Fibroblast of lung (primary cell): ENCODE data around the gene S100Z. TPM values are rescaled to one million over a fixed set of nuclear protein-coding genes. Genes with fewer than 3 reads are reported as not detected.
"Not testable (repeated sequence)": the region's sequence is repeated elsewhere in the genome, so short reads cannot be mapped to it uniquely, and the experiment has no call there.

Experiments
- DNase-seq, 2 donors: peaks; one replicate each; pipeline versions ENCODE4 v3.0.0 to v3.0.0-alpha.2; 2010; ENCODE audit warnings: low read depth in 2 of 2
- H2AFZ ChIP-seq: 2 replicates; pipeline ENCODE4 v1.5.1; 2012; ENCODE audit warnings: low read length, control low read depth, inconsistent platforms
- H3K27ac ChIP-seq: 2 replicates; pipeline ENCODE4 v1.5.1; 2011; ENCODE audit warnings: low read length, control low read depth; ENCODE audit not compliant: insufficient read depth
- H3K27me3 ChIP-seq: 2 replicates; pipeline ENCODE4 v1.5.1; 2011; ENCODE audit warnings: mild to moderate bottlenecking, low read length; ENCODE audit not compliant: control insufficient read depth, insufficient read depth
- H3K36me3 ChIP-seq: 2 replicates; pipeline ENCODE4 v1.5.1; 2011; ENCODE audit warnings: low read length; ENCODE audit not compliant: control insufficient read depth, insufficient read depth
- H3K4me1 ChIP-seq: 2 replicates; pipeline ENCODE4 v1.5.1; 2011; ENCODE audit warnings: low read length; ENCODE audit not compliant: control insufficient read depth, insufficient read depth; ENCODE audit errors: extremely low read depth
- H3K4me2 ChIP-seq: 2 replicates; pipeline ENCODE4 v1.5.1; 2011; ENCODE audit warnings: low read length, control low read depth; ENCODE audit not compliant: insufficient read depth; ENCODE audit errors: extremely low read depth
- H3K4me3 ChIP-seq, 4 experiments: fragments of 200-600 bp in 1 of 4; sonication (generic) in 1 of 4; replicated peaks in 1 of 4; 2 replicates each; pipeline ENCODE4 v1.5.1; 2011 to 2016; ENCODE audit warnings: low read length in 4 of 4, low read depth in 3 of 4, mild to moderate bottlenecking in 3 of 4, control low read depth in 2 of 4, inconsistent platforms in 1 of 4, mixed read lengths in 1 of 4; ENCODE audit not compliant: insufficient read depth in 1 of 4; ENCODE audit errors: control extremely low read depth in 1 of 4
- H3K79me2 ChIP-seq: 2 replicates; pipeline ENCODE4 v1.5.1; 2012; ENCODE audit warnings: mild to moderate bottlenecking, low read length, inconsistent platforms; ENCODE audit not compliant: control insufficient read depth, insufficient read depth
- H3K9ac ChIP-seq: 2 replicates; pipeline ENCODE4 v1.5.1; 2011; ENCODE audit warnings: mild to moderate bottlenecking, low read length, control low read depth; ENCODE audit not compliant: insufficient read depth
- H3K9me3 ChIP-seq: 2 replicates; pipeline ENCODE4 v1.5.1; 2012; ENCODE audit warnings: low read depth, low read length; ENCODE audit not compliant: control insufficient read depth, insufficient read depth
- H4K20me1 ChIP-seq: 2 replicates; pipeline ENCODE4 v1.5.1; 2011; ENCODE audit warnings: low read length; ENCODE audit not compliant: control insufficient read depth, insufficient read depth; ENCODE audit errors: extremely low read depth
- EZH2 ChIP-seq: IDR thresholded peaks from 2 replicates; pipeline ENCODE4 v1.5.1; 2012; ENCODE audit warnings: low read length, control low read depth, mild to moderate bottlenecking; ENCODE audit errors: missing control alignments
- polyA plus RNA-seq, 2 donors: library from polyadenylated mRNA; depleted of rRNA in 1 of 2; stranded (reverse) in 1 of 2; unstranded in 1 of 2; fragments of >200 nt; gene quantifications; 2 replicates each; pipeline ENCODE4 v1.2.1, GENCODE V29; 2011 to 2012; ENCODE audit warnings: missing spikeins in 1 of 2
- total RNA-seq: library from RNA; depleted of rRNA; stranded (reverse); fragments of >200 nt; gene quantifications from 2 replicates; pipeline ENCODE4 v1.2.1, GENCODE V29; 2014
- TF ChIP-seq, protein P1 (sequence below), 2 donors: IDR thresholded peaks in 1 of 2; conservative IDR thresholded peaks in 1 of 2; 1 replicate in 1 of 2; 2 replicates in 1 of 2; pipeline ENCODE4 v1.5.1; 2011 to 2012; ENCODE audit warnings: low read length in 2 of 2, control low read depth in 1 of 2, inconsistent platforms in 1 of 2, low read depth in 1 of 2, mild to moderate bottlenecking in 1 of 2

Gene S100Z
- total and polyA plus RNA-seq, 2 donors (not counting 1 experiment from before 2014, with no cell fraction given): not detected

DNA sequence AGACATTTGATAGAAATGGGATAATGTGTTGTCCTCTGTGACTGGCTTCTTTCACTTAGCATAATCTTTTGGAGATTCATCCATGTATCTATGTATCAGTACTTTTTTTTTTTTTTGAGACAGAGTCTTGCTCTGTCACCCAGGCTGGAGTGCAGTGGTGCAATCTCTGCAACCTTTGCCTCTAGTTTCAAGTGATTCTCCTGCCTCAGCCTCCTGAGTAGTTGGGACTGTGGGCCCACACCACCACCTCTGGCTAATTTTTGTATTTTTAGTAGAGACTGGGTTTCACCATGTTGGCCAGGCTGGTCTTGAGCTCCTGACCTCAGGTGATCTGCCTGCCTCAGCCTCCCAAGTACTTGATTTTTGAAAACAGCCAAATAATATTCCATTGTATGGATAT, 23.4 kb upstream of the S100Z start:
- not testable (repeated sequence) for H3K79me2 ChIP-seq, H3K36me3 ChIP-seq, H3K27ac ChIP-seq, H3K9me3 ChIP-seq, H4K20me1 ChIP-seq, H2AFZ ChIP-seq, H3K4me2 ChIP-seq, DNase-seq, H3K4me3 ChIP-seq, H3K4me1 ChIP-seq, H3K9ac ChIP-seq, H3K27me3 ChIP-seq

DNA sequence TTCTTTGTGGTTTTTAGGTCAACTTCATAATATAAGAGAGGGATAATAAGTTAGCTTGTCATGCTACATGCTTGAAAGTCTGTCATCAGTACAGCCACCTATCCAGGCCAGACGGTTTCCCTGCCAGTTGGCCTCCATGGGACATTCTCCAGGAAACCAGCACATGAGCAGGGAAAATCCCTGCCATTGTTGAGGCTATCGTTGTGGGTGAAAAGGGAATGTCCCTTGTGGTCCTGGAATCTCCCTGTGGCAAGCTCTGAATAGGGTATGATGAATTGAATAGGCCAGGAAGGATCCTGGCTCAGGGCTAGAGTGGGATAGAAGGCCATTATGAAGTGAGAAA, 18.7 kb upstream of the S100Z start:
- Histone ChIP-seq H3K9ac (no peak overlapping the region), H3K36me3 (peaks cover 1% of the 10 kb centered on the region), H2AFZ (no peak overlapping the region), H4K20me1 (no peaks in the 10 kb centered on the region), H3K4me2 (no peak overlapping the region), H3K27ac (no peak overlapping the region), H3K4me3 (no peak overlapping the region), H3K9me3 (no peaks in the 10 kb centered on the region), H3K27me3 (no peaks in the 10 kb centered on the region), H3K4me1 (no peaks in the 10 kb centered on the region), H3K79me2 (no peaks in the 10 kb centered on the region)
- peak in 1 of 2 donors; percentile 96 for DNase-seq
- TF ChIP-seq, protein P1, sequence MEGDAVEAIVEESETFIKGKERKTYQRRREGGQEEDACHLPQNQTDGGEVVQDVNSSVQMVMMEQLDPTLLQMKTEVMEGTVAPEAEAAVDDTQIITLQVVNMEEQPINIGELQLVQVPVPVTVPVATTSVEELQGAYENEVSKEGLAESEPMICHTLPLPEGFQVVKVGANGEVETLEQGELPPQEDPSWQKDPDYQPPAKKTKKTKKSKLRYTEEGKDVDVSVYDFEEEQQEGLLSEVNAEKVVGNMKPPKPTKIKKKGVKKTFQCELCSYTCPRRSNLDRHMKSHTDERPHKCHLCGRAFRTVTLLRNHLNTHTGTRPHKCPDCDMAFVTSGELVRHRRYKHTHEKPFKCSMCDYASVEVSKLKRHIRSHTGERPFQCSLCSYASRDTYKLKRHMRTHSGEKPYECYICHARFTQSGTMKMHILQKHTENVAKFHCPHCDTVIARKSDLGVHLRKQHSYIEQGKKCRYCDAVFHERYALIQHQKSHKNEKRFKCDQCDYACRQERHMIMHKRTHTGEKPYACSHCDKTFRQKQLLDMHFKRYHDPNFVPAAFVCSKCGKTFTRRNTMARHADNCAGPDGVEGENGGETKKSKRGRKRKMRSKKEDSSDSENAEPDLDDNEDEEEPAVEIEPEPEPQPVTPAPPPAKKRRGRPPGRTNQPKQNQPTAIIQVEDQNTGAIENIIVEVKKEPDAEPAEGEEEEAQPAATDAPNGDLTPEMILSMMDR (conservative IDR thresholded peaks at IDR 0.05 in 1 of 2, IDR thresholded peaks at IDR 0.05 in 1 of 2; ENCODE audit: low read depth in 1 of 2, low read length in 2 of 2): no peak
- no peak for TF ChIP-seq EZH2

DNA sequence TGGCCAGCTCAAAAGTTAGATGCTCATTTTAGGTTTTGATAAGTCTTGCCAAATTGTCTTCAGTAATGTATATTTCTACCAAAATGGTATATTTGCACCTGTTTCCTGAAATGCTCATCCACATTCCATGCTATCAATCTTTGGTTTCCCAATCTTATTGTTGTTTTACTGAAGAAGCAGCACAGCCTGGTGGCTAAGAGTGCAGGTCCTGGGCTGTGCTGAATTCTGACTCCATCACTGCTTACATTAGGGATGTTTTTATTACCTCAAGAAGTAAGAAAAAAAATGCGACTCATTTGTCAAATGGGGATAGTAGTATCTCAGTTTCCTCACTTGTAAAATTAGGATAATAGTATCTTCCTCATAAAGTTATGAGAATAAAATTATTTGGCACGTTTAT, 13.6 kb upstream of the S100Z start:
- DNase-seq: peak; percentile 25 to 39
- Histone ChIP-seq H3K4me3 (no peak overlapping the region), H3K9ac (no peak overlapping the region), H3K27ac (no peak overlapping the region), H3K36me3 (peaks cover 1% of the 10 kb centered on the region), H3K27me3 (no peaks in the 10 kb centered on the region), H3K9me3 (no peaks in the 10 kb centered on the region), H4K20me1 (no peaks in the 10 kb centered on the region), H2AFZ (no peak overlapping the region), H3K4me2 (no peak overlapping the region), H3K79me2 (no peaks in the 10 kb centered on the region), H3K4me1 (no peaks in the 10 kb centered on the region)
- no peak for TF ChIP-seq EZH2
- TF ChIP-seq, protein P1 (conservative IDR thresholded peaks at IDR 0.05 in 1 of 2, IDR thresholded peaks at IDR 0.05 in 1 of 2; ENCODE audit: low read depth in 1 of 2, low read length in 2 of 2): peak in 1 of 2 donors; percentile 39
